GM11168 (cell line): ENCODE measurements around the gene TRIO.
"Not testable (repeated sequence)": the region's sequence is repeated elsewhere in the genome, so short reads cannot be mapped to it uniquely, and the experiment has no call there.

Experiments
- in situ Hi-C: fragments of 300-500 bp; cut with MboI; formaldehyde crosslinking; loops from one replicate; pipeline ENCODE4 v1.12.0; 2022; ENCODE audit warnings: low sequenced_read_pairs; ENCODE audit not compliant: unreplicated experiment

TRIO gene

GRCh38 chr5:14142827-14143545 lies at the start of gene TRIO:
TSS of gene TRIO (plus strand) at chr5:14143342. CDS start at chr5:14143726, 384 bp downstream.
- in situ Hi-C loops, result no loop called here

GRCh38 chr5:14097380-14097779 lies 45.8 kb upstream of the TRIO start:
- in situ Hi-C loops, result not testable (repeated sequence)

- in situ Hi-C loops, result no loop called here
These were observed 45.1 kb upstream of the TRIO start for GRCh38 chr5:14097998-14098471.

GRCh38 chr5:14100281-14100680 lies 42.9 kb upstream of the TRIO start:
- in situ Hi-C loops, result loop anchor here (10.0 kb wide), 1 partner anchor 175 kb away; no protein-coding TSS in a partner anchor

GRCh38 chr5:14101922-14102321 lies 41.2 kb upstream of the TRIO start:
- in situ Hi-C loops, result loop anchor here (10.0 kb wide), 1 partner anchor 173 kb away; no protein-coding TSS in a partner anchor

- in situ Hi-C loops, result loop anchor here (10.0 kb wide), 1 partner anchor 172 kb away; no protein-coding TSS in a partner anchor
These were observed 40.5 kb upstream of the TRIO start for GRCh38 chr5:14102666-14103065.

- in situ Hi-C loops, result loop anchor here (10.0 kb wide), 1 partner anchor 169 kb away; no protein-coding TSS in a partner anchor
These were observed 37.3 kb upstream of the TRIO start for GRCh38 chr5:14105718-14106410.

GRCh38 chr5:14107536-14107935 lies 35.6 kb upstream of the TRIO start:
- in situ Hi-C loops, result loop anchor here (10.0 kb wide), 1 partner anchor 167 kb away; no protein-coding TSS in a partner anchor

GRCh38 chr5:14108170-14108996 lies 34.8 kb upstream of the TRIO start:
- in situ Hi-C loops, result loop anchor here (10.0 kb wide), 1 partner anchor 166 kb away; no protein-coding TSS in a partner anchor

GRCh38 chr5:14109041-14109747 lies 33.9 kb upstream of the TRIO start:
- in situ Hi-C loops, result loop anchor here (10.0 kb wide), 1 partner anchor 166 kb away; no protein-coding TSS in a partner anchor

- in situ Hi-C loops, result loop anchor here (10.0 kb wide), 1 partner anchor 165 kb away; no protein-coding TSS in a partner anchor
These were observed 33.4 kb upstream of the TRIO start for GRCh38 chr5:14109771-14110170.

GRCh38 chr5:14110196-14110595 lies 32.9 kb upstream of the TRIO start:
- in situ Hi-C loops, result no loop called here

GRCh38 chr5:14110680-14111079 lies 32.5 kb upstream of the TRIO start:
- in situ Hi-C loops, result no loop called here

GRCh38 chr5:14112998-14113652 lies 30.0 kb upstream of the TRIO start:
- in situ Hi-C loops, result no loop called here

- in situ Hi-C loops, result no loop called here
These were observed 28.4 kb upstream of the TRIO start for GRCh38 chr5:14114615-14115251.

- in situ Hi-C loops, result no loop called here
These were observed 27.7 kb upstream of the TRIO start for GRCh38 chr5:14115323-14115895.

GRCh38 chr5:14118551-14119320 lies 24.4 kb upstream of the TRIO start:
- in situ Hi-C loops, result no loop called here
